Spleen (tissue), 11 donors: ENCODE data around the gene KLHL14. TPM values are rescaled to one million over a fixed set of nuclear protein-coding genes. Genes with fewer than 3 reads are reported as not detected.

Experiments used
- DNase-seq: peaks from one replicate; pipeline ENCODE4 v3.0.0-alpha.2; 2020
- H3K27ac ChIP-seq, 8 donors: fragments of 200-600 bp; sonication (generic) in 7 of 8; 1 replicate in 4 of 8; 2 replicates in 4 of 8; pipeline versions ENCODE4 v1.5.0 to v1.8.0; 2016 to 2021; ENCODE audit warnings: inconsistent platforms in 4 of 8, mild to moderate bottlenecking in 4 of 8, moderate library complexity in 1 of 8
- H3K27me3 ChIP-seq, 7 donors: fragments of 200-600 bp; sonication (generic) in 6 of 7; replicated peaks in 1 of 7; 1 replicate in 4 of 7; 2 replicates in 3 of 7; pipeline versions ENCODE4 v1.5.0 to v1.8.0; 2016 to 2021; ENCODE audit warnings: inconsistent platforms in 3 of 7, mild to moderate bottlenecking in 1 of 7
- H3K36me3 ChIP-seq, 6 donors: fragments of 200-600 bp; sonication (generic) in 5 of 6; 1 replicate in 4 of 6; 2 replicates in 2 of 6; pipeline versions ENCODE4 v1.5.0 to v1.8.0; 2016 to 2021; ENCODE audit warnings: inconsistent platforms in 2 of 6
- H3K4me1 ChIP-seq, 6 donors: fragments of 200-600 bp; sonication (generic) in 5 of 6; 1 replicate in 3 of 6; 2 replicates in 3 of 6; pipeline versions ENCODE4 v1.5.0 to v1.8.0; 2016 to 2021; ENCODE audit warnings: inconsistent platforms in 3 of 6
- H3K4me3 ChIP-seq, 8 donors: fragments of 200-600 bp; sonication (generic) in 7 of 8; 1 replicate in 4 of 8; 2 replicates in 4 of 8; pipeline versions ENCODE4 v1.5.0 to v1.8.0; 2016 to 2021; ENCODE audit warnings: inconsistent platforms in 4 of 8, mild to moderate bottlenecking in 4 of 8, moderate library complexity in 2 of 8
- H3K9me3 ChIP-seq, 8 donors: fragments of 200-600 bp; sonication (generic) in 7 of 8; 1 replicate in 4 of 8; 2 replicates in 4 of 8; pipeline versions ENCODE4 v1.5.0 to v1.8.0; 2016 to 2021; ENCODE audit warnings: inconsistent platforms in 4 of 8
- CTCF ChIP-seq, 11 experiments: fragments of 200-600 bp in 7 of 11; fragments of 450-650 bp in 4 of 11; sonication (generic) in 4 of 11; IDR thresholded peaks in 8 of 11; conservative IDR thresholded peaks in 3 of 11; 1 replicate in 7 of 11; 2 replicates in 4 of 11; pipeline versions ENCODE4 v1.4.0 to v1.8.0; 2016 to 2021; ENCODE audit warnings: antibody characterized with exemption in 11 of 11, inconsistent platforms in 4 of 11, mild to moderate bottlenecking in 1 of 11
- POLR2A ChIP-seq, 3 donors: fragments of 450-650 bp; IDR thresholded peaks; one replicate each; pipeline ENCODE4 v1.5.1; 2017; ENCODE audit warnings: antibody characterized with exemption in 3 of 3, mild to moderate bottlenecking in 1 of 3
- POLR2AphosphoS5 ChIP-seq, 3 donors: sonication (generic); formaldehyde crosslinking; IDR thresholded peaks; one replicate each; pipeline ENCODE4 v1.5.1; 2017; ENCODE audit warnings: antibody characterized with exemption in 3 of 3
- WGBS, 5 donors: extraction: QIAGEN DNeasy Blood & Tissue Kit in 3 of 5; methylation state at CpG; one replicate each; pipeline versions ENCODE4 v1.1.5 to v1.1.7; 2013 to 2018; 5-methylcytosine and 5-hydroxymethylcytosine counted together
- intact Hi-C: fragments of 100-400 bp; cut with DNase I; formaldehyde crosslinking; loops from one replicate; pipeline ENCODE4 v1.15.0; 2023; ENCODE audit warnings: low total_unique reads
- polyA plus RNA-seq, 3 donors: library from polyadenylated mRNA; stranded (reverse); fragments of 200-250 nt; gene quantifications; one replicate each; pipeline ENCODE4 v1.2.1, GENCODE V29; 2013
- total RNA-seq, 7 donors: library from RNA; depleted of rRNA in 3 of 7; stranded (reverse); fragments of >200 nt in 3 of 7; fragmentation: NEBNext Ultra II Directional in 4 of 7; extraction: Animal tissue kit (Norgen Biotek cat#: 25700) in 4 of 7; gene quantifications; one replicate each; pipeline versions ENCODE4 v1.1.0 to v1.2.1, GENCODE V29; 2016 to 2021
- donor health status: healthy with polysubstance abuse.
- donor health status: DM: no; HTN: no; CAD: no; lungs with moderate emphysema.
- donor health status: DM: no; HTN: no; CAD: no.
- donor health status: Bipolar disorder and iron deficiency.
- donor health status: healthy.
- donor health status: DM: no; HTN: no; CAD: no.
- donor health status: DM: yes; HTN: yes; CAD: no.

Gene KLHL14
- total and polyA plus RNA-seq, 10 donors: 9.4 to 41.4 (median 17.5) TPM

- no peak for DNase-seq
- TF ChIP-seq POLR2A (IDR thresholded peaks at IDR 0.05): no peak
- TF ChIP-seq POLR2AphosphoS5 (IDR thresholded peaks at IDR 0.05): no peak
- TF ChIP-seq CTCF (IDR thresholded peaks at IDR 0.05 in 8 of 11, conservative IDR thresholded peaks at IDR 0.05 in 3 of 11): no peak
- Histone ChIP-seq H3K27ac (no peak overlapping the region), H3K27me3 (no peaks in the 10 kb centered on the region), H3K9me3 (no peaks in the 10 kb centered on the region), H3K36me3 (peaks cover 0 to 68% (median 11%) of the 10 kb centered on the region in 6 donors), H3K4me1 (no peaks in the 10 kb centered on the region), H3K4me3 (no peak overlapping the region)
- intact Hi-C loops: no loop called here
These were observed 95.2 kb downstream of the KLHL14 start for GRCh38 chr18:32677578-32677977.

GRCh38 chr18:32674491-32674890 lies 98.3 kb downstream of the KLHL14 start:
- 39 to 49% (median 47%) methylated on average over 2 of the region's 2 CpGs for WGBS, 5 donors
- no peak for DNase-seq
- no peak for TF ChIP-seq CTCF (IDR thresholded peaks at IDR 0.05 in 8 of 11, conservative IDR thresholded peaks at IDR 0.05 in 3 of 11)
- TF ChIP-seq POLR2A (IDR thresholded peaks at IDR 0.05): no peak
- TF ChIP-seq POLR2AphosphoS5 (IDR thresholded peaks at IDR 0.05): no peak

GRCh38 chr18:32672398-32672797 lies 100.4 kb downstream of the KLHL14 start:
- TF ChIP-seq CTCF (IDR thresholded peaks at IDR 0.05 in 8 of 11, conservative IDR thresholded peaks at IDR 0.05 in 3 of 11) (no peak), POLR2A (IDR thresholded peaks at IDR 0.05) (no peak), POLR2AphosphoS5 (IDR thresholded peaks at IDR 0.05) (no peak)
- Histone ChIP-seq H3K27me3 (no peaks in the 10 kb centered on the region), H3K4me3 (no peak overlapping the region), H3K36me3 (peaks cover 0 to 39% (median 11%) of the 10 kb centered on the region in 6 donors), H3K4me1 (no peaks in the 10 kb centered on the region), H3K27ac (no peak overlapping the region), H3K9me3 (no peaks in the 10 kb centered on the region)
- DNase-seq: no peak
- intact Hi-C loops: no loop called here
- 65 to 78% (median 71%) methylated on average over 1 of the region's 1 CpG for WGBS, 5 donors

More at GRCh38 chr18:32674491-32674890, 98.3 kb downstream of the KLHL14 start:
- intact Hi-C loops: no loop called here
- no peaks in the 10 kb centered on the region for H3K9me3 ChIP-seq
- no peak overlapping the region for H3K27ac ChIP-seq
- peaks cover 0 to 59% (median 11%) of the 10 kb centered on the region in 6 donors for H3K36me3 ChIP-seq
- no peak overlapping the region for H3K4me3 ChIP-seq
- no peaks in the 10 kb centered on the region for H3K4me1 ChIP-seq
- no peaks in the 10 kb centered on the region for H3K27me3 ChIP-seq

- no peaks in the 10 kb centered on the region for H3K9me3 ChIP-seq
- H3K36me3 ChIP-seq: peaks cover 0 to 23% (median 11%) of the 10 kb centered on the region in 6 donors
- H3K4me3 ChIP-seq: no peak overlapping the region
- H3K27ac ChIP-seq: no peak overlapping the region
- TF ChIP-seq POLR2AphosphoS5 (IDR thresholded peaks at IDR 0.05): no peak
- TF ChIP-seq CTCF (IDR thresholded peaks at IDR 0.05 in 8 of 11, conservative IDR thresholded peaks at IDR 0.05 in 3 of 11): no peak
- TF ChIP-seq POLR2A (IDR thresholded peaks at IDR 0.05): no peak
- intact Hi-C loops: no loop called here
- H3K27me3 ChIP-seq: no peaks in the 10 kb centered on the region
- no peaks in the 10 kb centered on the region for H3K4me1 ChIP-seq
- DNase-seq: no peak
These were observed 102.1 kb downstream of the KLHL14 start for GRCh38 chr18:32670727-32671126.
